CD14-positive monocyte (primary cell): ENCODE measurements around the gene GEMIN7. TPM values are rescaled to one million over a fixed set of nuclear protein-coding genes. Genes with fewer than 3 reads are reported as not detected.

Experiments
- DNase-seq, 3 donors: peaks; one replicate each; pipeline ENCODE4 v3.0.0-alpha.2; 2011 to 2022
- H2AFZ ChIP-seq: 2 replicates; pipeline ENCODE4 v1.6.0; 2012; ENCODE audit warnings: mild to moderate bottlenecking, low read depth, low read length, inconsistent platforms; ENCODE audit not compliant: insufficient read depth, poor library complexity, severe bottlenecking
- H3K27ac ChIP-seq, 2 donors: 1 replicate in 1 of 2; 2 replicates in 1 of 2; pipeline ENCODE4 v1.5.1; 2012 to 2013; ENCODE audit warnings: low read length in 2 of 2, control low read depth in 1 of 2, inconsistent platforms in 1 of 2, low read depth in 1 of 2, mild to moderate bottlenecking in 1 of 2
- H3K27me3 ChIP-seq, 2 donors: one replicate each; pipeline versions ENCODE4 v1.6.0 to v1.6.1; 2011 to 2013; ENCODE audit warnings: low read length in 2 of 2; ENCODE audit not compliant: control insufficient read depth in 2 of 2, insufficient read depth in 2 of 2
- H3K36me3 ChIP-seq, 2 donors: replicated peaks in 1 of 2; 1 replicate in 1 of 2; 2 replicates in 1 of 2; pipeline versions ENCODE4 v1.5.1 to v1.6.1; 2012 to 2013; ENCODE audit warnings: low read length in 2 of 2, control low read depth in 1 of 2, inconsistent platforms in 1 of 2, mild to moderate bottlenecking in 1 of 2; ENCODE audit not compliant: insufficient read depth in 2 of 2, control insufficient read depth in 1 of 2
- H3K4me1 ChIP-seq, 2 donors: 1 replicate in 1 of 2; 2 replicates in 1 of 2; pipeline versions ENCODE4 v1.5.1 to v1.6.1; 2012 to 2013; ENCODE audit warnings: low read length in 2 of 2, control low read depth in 1 of 2, inconsistent platforms in 1 of 2, mild to moderate bottlenecking in 1 of 2, moderate library complexity in 1 of 2; ENCODE audit not compliant: insufficient read depth in 2 of 2, control insufficient read depth in 1 of 2
- H3K4me2 ChIP-seq: replicated peaks from 2 replicates; pipeline ENCODE3; 2012; ENCODE audit warnings: low read length, moderate library complexity, mild to moderate bottlenecking; ENCODE audit not compliant: poor library complexity, severe bottlenecking; ENCODE audit errors: extremely low read depth
- H3K4me3 ChIP-seq, 3 experiments: fragments of 200-600 bp in 1 of 3; sonication (generic) in 1 of 3; replicated peaks in 1 of 3; 1 replicate in 2 of 3; 2 replicates in 1 of 3; pipeline ENCODE4 v1.5.1; 2011 to 2013; ENCODE audit warnings: low read length in 3 of 3, mild to moderate bottlenecking in 3 of 3, control low read depth in 2 of 3, low read depth in 2 of 3, inconsistent platforms in 1 of 3, moderate library complexity in 1 of 3
- H3K79me2 ChIP-seq: 2 replicates; pipeline ENCODE4 v1.6.0; 2012; ENCODE audit warnings: mild to moderate bottlenecking, control low read depth, inconsistent platforms, low read length, moderate library complexity; ENCODE audit not compliant: insufficient read depth
- H3K9ac ChIP-seq: 2 replicates; pipeline ENCODE4 v1.6.0; 2017; ENCODE audit warnings: low read length, mild to moderate bottlenecking; ENCODE audit not compliant: insufficient read depth, poor library complexity, severe bottlenecking
- H3K9me3 ChIP-seq, 2 donors: replicated peaks in 1 of 2; 1 replicate in 1 of 2; 2 replicates in 1 of 2; pipeline versions ENCODE4 v1.5.1 to v1.6.1; 2012 to 2013; ENCODE audit warnings: low read length in 2 of 2, control low read depth in 1 of 2; ENCODE audit not compliant: control insufficient read depth in 1 of 2, insufficient read depth in 1 of 2
- H4K20me1 ChIP-seq: 2 replicates; pipeline ENCODE4 v1.6.0; 2012; ENCODE audit warnings: mild to moderate bottlenecking, low read length, control low read depth, moderate library complexity; ENCODE audit not compliant: insufficient read depth
- H3K27ac Mint-ChIP-seq, 7 donors: one replicate each; pipeline ENCODE4 v1.8.0; 2020; ENCODE audit warnings: mild to moderate bottlenecking in 7 of 7, mixed read lengths in 7 of 7, moderate library complexity in 6 of 7, inconsistent platforms in 2 of 7
- H3K27me3 Mint-ChIP-seq, 3 donors: one replicate each; pipeline ENCODE4 v1.8.0; 2021 to 2022; ENCODE audit warnings: low read depth in 3 of 3, mild to moderate bottlenecking in 3 of 3, mixed read lengths in 3 of 3, moderate library complexity in 3 of 3, inconsistent platforms in 1 of 3
- H3K36me3 Mint-ChIP-seq, 2 donors: one replicate each; pipeline ENCODE4 v1.8.0; 2020; ENCODE audit warnings: mixed read lengths in 2 of 2, inconsistent platforms in 1 of 2, mild to moderate bottlenecking in 1 of 2
- H3K4me1 Mint-ChIP-seq: one replicate; pipeline ENCODE4 v1.8.0; 2020; ENCODE audit warnings: mild to moderate bottlenecking, mixed read lengths
- H3K4me3 Mint-ChIP-seq, 2 donors: one replicate each; pipeline ENCODE4 v1.8.0; 2020; ENCODE audit warnings: mild to moderate bottlenecking in 2 of 2, mixed read lengths in 2 of 2, moderate library complexity in 1 of 2
- H3K9me3 Mint-ChIP-seq, 7 donors: one replicate each; pipeline ENCODE4 v1.8.0; 2020 to 2022; ENCODE audit warnings: mixed read lengths in 7 of 7, mild to moderate bottlenecking in 6 of 7, moderate library complexity in 6 of 7, inconsistent platforms in 2 of 7
- WGBS: methylation state at CpG from one replicate; pipeline ENCODE4 v1.1.5; 2013; ENCODE audit warnings: missing lambda C conversion rate; ENCODE audit not compliant: insufficient coverage; 5-methylcytosine and 5-hydroxymethylcytosine counted together
- intact Hi-C, 2 donors: fragments of 100-400 bp; cut with micrococcal nuclease; formaldehyde crosslinking; loops; one replicate each; pipeline versions ENCODE4 v1.15.0 to v1.15.1; 2023
- polyA plus RNA-seq, 3 donors: library from polyadenylated mRNA; depleted of rRNA in 1 of 3; unstranded in 2 of 3; stranded (reverse) in 1 of 3; fragments of 300-500 nt in 2 of 3; fragments of >200 nt in 1 of 3; fragmentation: Illumina TruSeq in 2 of 3; gene quantifications; 1 replicate in 2 of 3; 2 replicates in 1 of 3; pipeline ENCODE4 v1.2.3, GENCODE V29; 2012 to 2021
- TF ChIP-seq, protein P1 (sequence below): fragments of 200-600 bp; IDR thresholded peaks from one replicate; pipeline ENCODE4 v1.8.0; 2022; ENCODE audit warnings: antibody characterized with exemption, mild to moderate bottlenecking

Gene GEMIN7
- polyA plus RNA-seq, 3 donors: 67.6 to 83.4 (median 78.4) TPM

DNA sequence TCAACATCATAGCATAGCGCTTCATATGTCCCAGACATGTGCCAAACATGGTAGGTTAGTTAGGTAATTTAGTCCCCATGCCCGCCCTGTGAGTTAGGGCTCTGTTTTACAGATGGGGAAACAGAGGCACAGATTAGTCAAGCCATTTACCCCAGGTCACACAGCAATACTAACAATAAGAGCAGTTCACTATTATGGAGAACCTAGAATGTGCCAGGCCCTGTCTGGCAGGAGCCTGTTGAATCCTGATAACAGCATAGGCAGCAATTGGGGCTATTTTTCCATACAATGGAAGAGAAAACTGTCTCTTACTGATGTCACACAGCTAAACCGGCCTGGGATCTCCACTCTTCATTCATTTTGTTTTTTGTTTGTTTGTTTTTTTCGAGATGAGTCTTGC, 7.4 kb downstream of the GEMIN7 start:
- Histone ChIP-seq H3K4me3 (no peak overlapping the region), H3K36me3 (peaks cover 10 to 22% of the 10 kb centered on the region in 2 donors), H3K27ac (no peak overlapping the region), H4K20me1 (peaks cover 24% of the 10 kb centered on the region), H3K27me3 (no peaks in the 10 kb centered on the region), H3K4me1 (peaks cover 16 to 18% of the 10 kb centered on the region in 2 donors), H2AFZ (no peak overlapping the region), H3K79me2 (peaks cover 20% of the 10 kb centered on the region), H3K4me2 (no peak overlapping the region), H3K9me3 (no peaks in the 10 kb centered on the region), H3K9ac (no peak overlapping the region)
- H3K4me1 Mint-ChIP-seq: peaks cover 22% of the 10 kb centered on the region
- no peaks in the 10 kb centered on the region for H3K27me3 Mint-ChIP-seq
- H3K4me3 Mint-ChIP-seq: no peak overlapping the region
- peaks cover 19 to 51% of the 10 kb centered on the region in 2 donors for H3K36me3 Mint-ChIP-seq
- TF ChIP-seq, protein P1, sequence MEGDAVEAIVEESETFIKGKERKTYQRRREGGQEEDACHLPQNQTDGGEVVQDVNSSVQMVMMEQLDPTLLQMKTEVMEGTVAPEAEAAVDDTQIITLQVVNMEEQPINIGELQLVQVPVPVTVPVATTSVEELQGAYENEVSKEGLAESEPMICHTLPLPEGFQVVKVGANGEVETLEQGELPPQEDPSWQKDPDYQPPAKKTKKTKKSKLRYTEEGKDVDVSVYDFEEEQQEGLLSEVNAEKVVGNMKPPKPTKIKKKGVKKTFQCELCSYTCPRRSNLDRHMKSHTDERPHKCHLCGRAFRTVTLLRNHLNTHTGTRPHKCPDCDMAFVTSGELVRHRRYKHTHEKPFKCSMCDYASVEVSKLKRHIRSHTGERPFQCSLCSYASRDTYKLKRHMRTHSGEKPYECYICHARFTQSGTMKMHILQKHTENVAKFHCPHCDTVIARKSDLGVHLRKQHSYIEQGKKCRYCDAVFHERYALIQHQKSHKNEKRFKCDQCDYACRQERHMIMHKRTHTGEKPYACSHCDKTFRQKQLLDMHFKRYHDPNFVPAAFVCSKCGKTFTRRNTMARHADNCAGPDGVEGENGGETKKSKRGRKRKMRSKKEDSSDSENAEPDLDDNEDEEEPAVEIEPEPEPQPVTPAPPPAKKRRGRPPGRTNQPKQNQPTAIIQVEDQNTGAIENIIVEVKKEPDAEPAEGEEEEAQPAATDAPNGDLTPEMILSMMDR: no peak
- DNase-seq: no peak
- intact Hi-C loops: no loop called here
- H3K9me3 Mint-ChIP-seq: no peaks in the 10 kb centered on the region
- no CpG with 5 or more reads among the region's 4 CpGs for WGBS
- peak overlapping the region in 1 of 7 donors; percentile 22 for H3K27ac Mint-ChIP-seq

DNA sequence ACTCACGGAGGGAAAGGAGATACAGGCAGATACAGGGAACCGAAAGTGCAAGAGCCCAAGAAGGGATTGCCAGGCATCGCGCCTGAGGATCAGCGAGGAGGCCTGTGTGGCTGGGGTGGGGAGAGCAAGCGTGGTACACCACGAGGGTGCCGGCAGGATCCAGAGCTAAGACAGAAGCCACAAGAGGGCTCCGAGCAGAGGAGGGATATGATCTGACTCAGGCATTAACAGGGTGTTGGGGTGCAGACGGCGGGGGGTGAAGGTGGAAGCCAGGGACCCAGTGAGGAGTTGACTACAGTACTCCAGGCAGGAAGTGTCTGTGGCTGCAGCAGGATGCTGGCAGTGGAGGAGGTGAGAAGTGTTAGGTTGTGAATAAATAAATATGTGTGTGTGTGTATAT, 8.5 kb downstream of the GEMIN7 start:
- H2AFZ ChIP-seq: no peak overlapping the region
- peaks cover 17% of the 10 kb centered on the region for H4K20me1 ChIP-seq
- DNase-seq: peak in 2 of 3 donors; percentile 35 to 41
- peaks cover 16 to 26% of the 10 kb centered on the region in 2 donors for H3K4me1 ChIP-seq
- peak overlapping the region in 1 of 3 experiments; percentile 32 for H3K4me3 ChIP-seq
- intact Hi-C loops: no loop called here
- H3K4me2 ChIP-seq: peak overlapping the region; percentile 42
- peaks cover 9% of the 10 kb centered on the region for H3K79me2 ChIP-seq
- H3K9ac ChIP-seq: peak overlapping the region; percentile 25
- WGBS: 3% methylated on average over 11 of the region's 11 CpGs
- peaks cover 10 to 41% of the 10 kb centered on the region in 2 donors for H3K36me3 Mint-ChIP-seq
- peaks cover 0 to 2% (median 0%) of the 10 kb centered on the region in 3 donors for H3K27me3 Mint-ChIP-seq
- no peaks in the 10 kb centered on the region for H3K9me3 Mint-ChIP-seq
- H3K27ac ChIP-seq: peak overlapping the region; percentile 38 to 53
- H3K9me3 ChIP-seq: no peaks in the 10 kb centered on the region
- peak overlapping the region; percentile 64 to 86 for H3K4me3 Mint-ChIP-seq
- H3K4me1 Mint-ChIP-seq: peaks cover 26% of the 10 kb centered on the region
- peak overlapping the region in 5 of 7 donors; percentile 64 to 86 (median 74) for H3K27ac Mint-ChIP-seq
- peaks cover 6 to 11% of the 10 kb centered on the region in 2 donors for H3K36me3 ChIP-seq
- H3K27me3 ChIP-seq: no peaks in the 10 kb centered on the region
- TF ChIP-seq, protein P1: no peak
